HAP-1 (cell line): ENCODE results near the gene ZNF296.

Experiments used
- DNase-seq, 2 experiments: peaks; one replicate each; pipeline ENCODE4 v3.0.0-alpha.2; 2016 to 2020; ENCODE audit warnings: low spot score in 2 of 2
- H3K27me3 ChIP-seq: fragments of 250-450 bp; sonication (Bioruptor Pico); 2 replicates; pipeline ENCODE4 v1.5.1; 2020; ENCODE audit warnings: low read depth, mild to moderate bottlenecking, moderate library complexity
- H3K36me3 ChIP-seq: fragments of 250-450 bp; sonication (Bioruptor Pico); replicated peaks from 2 replicates; pipeline ENCODE4 v1.5.1; 2020; ENCODE audit warnings: mild to moderate bottlenecking
- H3K4me1 ChIP-seq: fragments of 250-450 bp; sonication (Bioruptor Pico); 2 replicates; pipeline ENCODE4 v1.5.1; 2020; ENCODE audit warnings: mild to moderate bottlenecking
- H3K4me3 ChIP-seq: fragments of 250-450 bp; sonication (Bioruptor Pico); 2 replicates; pipeline ENCODE4 v1.5.1; 2020; ENCODE audit warnings: mild to moderate bottlenecking, moderate library complexity
- H3K9me3 ChIP-seq: fragments of 250-450 bp; sonication (Bioruptor Pico); 2 replicates; pipeline ENCODE4 v1.5.1; 2020; ENCODE audit warnings: mild to moderate bottlenecking, moderate library complexity
- in situ Hi-C: fragments of 300-500 bp; cut with MboI; formaldehyde crosslinking; loops from 3 replicates; pipeline ENCODE4 v1.14.3; 2020; ENCODE audit warnings: low sequenced_read_pairs, inconsistent platforms, mixed read lengths

The ZNF296 gene

GRCh38 chr19:45021971-45022370 lies 54.3 kb downstream of the ZNF296 start:
- in situ Hi-C loops, result no loop called here
- Histone ChIP-seq H3K36me3 (no peaks in the 10 kb centered on the region), H3K4me3 (no peak overlapping the region), H3K27me3 (no peaks in the 10 kb centered on the region), H3K4me1 (0 out of 2 replicates have a peak, but pooled peaks cover 3% of the 10 kb centered on the region), H3K9me3 (no peaks in the 10 kb centered on the region)
- DNase-seq, result no peak
